Measurements from ENCODE around the gene NFE2L1. TPM values are rescaled to one million over a fixed set of nuclear protein-coding genes. Genes with fewer than 3 reads are reported as not detected.

The NFE2L1 gene
- total RNA-seq, 1 donor from 2014 or later: 190 TPM

- no peak overlapping the region for H3K4me3 Mint-ChIP-seq (ENCODE audit: unreplicated experiment)
- no peaks in the 10 kb centered on the region for H3K36me3 Mint-ChIP-seq (ENCODE audit: unreplicated experiment)
- H3K27ac Mint-ChIP-seq (ENCODE audit: unreplicated experiment): no peak overlapping the region
- peaks cover 8% of the 10 kb centered on the region for H3K27me3 Mint-ChIP-seq (ENCODE audit: unreplicated experiment)
- H3K9me3 Mint-ChIP-seq (ENCODE audit: unreplicated experiment): peaks cover 8% of the 10 kb centered on the region
- peaks cover 16% of the 10 kb centered on the region for H3K4me1 Mint-ChIP-seq (ENCODE audit: low read depth, unreplicated experiment)
- DNase-seq: no peak
- no peak for TF ChIP-seq CTCF (IDR thresholded peaks at IDR 0.05; ENCODE audit: partially characterized antibody, unreplicated experiment)
These were observed 56.3 kb downstream of the NFE2L1 start for GRCh38 chr17:48104440-48104839.

- H3K4me1 Mint-ChIP-seq (ENCODE audit: low read depth, unreplicated experiment): peaks cover 15% of the 10 kb centered on the region
- peaks cover 2% of the 10 kb centered on the region for H3K9me3 Mint-ChIP-seq (ENCODE audit: unreplicated experiment)
- H3K36me3 Mint-ChIP-seq (ENCODE audit: unreplicated experiment): peaks cover 1% of the 10 kb centered on the region
- no peak overlapping the region for H3K27ac Mint-ChIP-seq (ENCODE audit: unreplicated experiment)
- H3K4me3 Mint-ChIP-seq (ENCODE audit: unreplicated experiment): peak overlapping the region; percentile 94
- no peak for DNase-seq
- no peak for TF ChIP-seq CTCF (IDR thresholded peaks at IDR 0.05; ENCODE audit: partially characterized antibody, unreplicated experiment)
- H3K27me3 Mint-ChIP-seq (ENCODE audit: unreplicated experiment): peaks cover 5% of the 10 kb centered on the region
These were observed 58.6 kb downstream of the NFE2L1 start for GRCh38 chr17:48106802-48107136.

- H3K27ac Mint-ChIP-seq (ENCODE audit: unreplicated experiment): peak within 1 kb of the TSS; percentile 85
- peak within 1 kb of the TSS; percentile 94 for H3K4me3 Mint-ChIP-seq (ENCODE audit: unreplicated experiment)
- DNase-seq: peak; percentile 95
- peaks cover 2% of the 10 kb centered on the region for H3K27me3 Mint-ChIP-seq (ENCODE audit: unreplicated experiment)
- peaks cover 15% of the 10 kb centered on the region for H3K4me1 Mint-ChIP-seq (ENCODE audit: low read depth, unreplicated experiment)
- peaks cover 1% of the 10 kb centered on the region for H3K9me3 Mint-ChIP-seq (ENCODE audit: unreplicated experiment)
- peaks cover 6% of the 10 kb centered on the region for H3K36me3 Mint-ChIP-seq (ENCODE audit: unreplicated experiment)
- TF ChIP-seq CTCF (IDR thresholded peaks at IDR 0.05; ENCODE audit: partially characterized antibody, unreplicated experiment): no peak
These were observed 59.2 kb downstream of the NFE2L1 start, which contains the start of gene SNX11 for GRCh38 chr17:48107137-48108055. SNX11 (plus strand) TSS chr17:48107766; CDS start chr17:48112044, 4,278 bp downstream.

- peak overlapping the region; percentile 56 for H3K27ac Mint-ChIP-seq (ENCODE audit: unreplicated experiment)
- no peaks in the 10 kb centered on the region for H3K9me3 Mint-ChIP-seq (ENCODE audit: unreplicated experiment)
- no peak for TF ChIP-seq CTCF (IDR thresholded peaks at IDR 0.05; ENCODE audit: partially characterized antibody, unreplicated experiment)
- peak overlapping the region; percentile 72 for H3K4me3 Mint-ChIP-seq (ENCODE audit: unreplicated experiment)
- DNase-seq: no peak
- peaks cover 6% of the 10 kb centered on the region for H3K36me3 Mint-ChIP-seq (ENCODE audit: unreplicated experiment)
- H3K4me1 Mint-ChIP-seq (ENCODE audit: low read depth, unreplicated experiment): peaks cover 14% of the 10 kb centered on the region
- no peaks in the 10 kb centered on the region for H3K27me3 Mint-ChIP-seq (ENCODE audit: unreplicated experiment)
These were observed 62.6 kb downstream of the NFE2L1 start for GRCh38 chr17:48110761-48111160.

Small RNAs within 50 kb of the gene (microRNA-seq; reads per million reads assigned to microRNA genes)
- gene MIR152 (ENCODE audit: unreplicated experiment): 41.2 reads per million, percentile 67 among the genes with 10 or more reads in this experiment

Other genes starting within 250 kb of the NFE2L1 start
- gene OSBPL7, start 226.6 kb upstream of the NFE2L1 start, total RNA-seq (ENCODE audit: unreplicated experiment): 30.0 TPM
- 38.7 TPM for gene MRPL10, start 216.8 kb upstream of the NFE2L1 start, total RNA-seq (ENCODE audit: unreplicated experiment)
- 1.3 TPM for gene LRRC46, start 216.7 kb upstream of the NFE2L1 start, total RNA-seq (ENCODE audit: unreplicated experiment)
- gene SCRN2, start 207.1 kb upstream of the NFE2L1 start, total RNA-seq (ENCODE audit: unreplicated experiment): 39.1 TPM
- gene SP6, start 197.2 kb upstream of the NFE2L1 start, total RNA-seq (ENCODE audit: unreplicated experiment): 1.7 TPM
- gene SP2, start 152.1 kb upstream of the NFE2L1 start, total RNA-seq (ENCODE audit: unreplicated experiment): 17.8 TPM
- gene PNPO, start 106.8 kb upstream of the NFE2L1 start, total RNA-seq (ENCODE audit: unreplicated experiment): 6.0 TPM
- not detected for gene PRR15L, start 90.5 kb upstream of the NFE2L1 start, total RNA-seq (ENCODE audit: unreplicated experiment)
- 196 TPM for gene CDK5RAP3, start 77.2 kb upstream of the NFE2L1 start, total RNA-seq (ENCODE audit: unreplicated experiment)
- not detected for gene COPZ2, start 10.6 kb upstream of the NFE2L1 start, total RNA-seq (ENCODE audit: unreplicated experiment)
- 141 TPM for gene CBX1, start 53.1 kb downstream of the NFE2L1 start, total RNA-seq (ENCODE audit: unreplicated experiment)
- gene SNX11, start 59.4 kb downstream of the NFE2L1 start, total RNA-seq (ENCODE audit: unreplicated experiment): 44.0 TPM

Measured in glutamatergic neuron (in vitro differentiated cells).